ENCODE measurements around the gene UBE2O.

UBE2O gene

GRCh38 chr17:76467809-76468633 lies 15.1 kb upstream of the UBE2O start:
- no peaks in the 10 kb centered on the region for H3F3A ChIP-seq (ENCODE audit: insufficient read depth, low read length)
- TF ChIP-seq EZH2 (IDR thresholded peaks at IDR 0.05; ENCODE audit: borderline replicate concordance, low read length), result no peak
- H3K27ac ChIP-seq (ENCODE audit: low read depth, low read length, poor library complexity, severe bottlenecking), result no peak overlapping the region
- peaks cover 10% of the 10 kb centered on the region for H3K4me1 ChIP-seq (ENCODE audit: insufficient read depth, low read length, severe bottlenecking)
- H3K4me3 ChIP-seq (ENCODE audit: low read depth, low read length, poor library complexity, severe bottlenecking), result no peak overlapping the region
- no peaks in the 10 kb centered on the region for H3K9me3 ChIP-seq (ENCODE audit: low read length)
- H3K79me2 ChIP-seq (ENCODE audit: insufficient read depth, low read length), result no peaks in the 10 kb centered on the region
- no peaks in the 10 kb centered on the region for H3K27me3 ChIP-seq (ENCODE audit: insufficient read depth, low read length)
- H3K36me3 ChIP-seq (ENCODE audit: insufficient read depth, low read length), result peaks cover under 1% of the 10 kb centered on the region; the same call in 1 of the 2 replicates
- H3K9me2 ChIP-seq (ENCODE audit: low read depth, low read length), result no peaks in the 10 kb centered on the region
- no peaks in the 10 kb centered on the region for H4K20me1 ChIP-seq (ENCODE audit: insufficient read depth, low read length)
- H3K4me2 ChIP-seq (ENCODE audit: low read length), result no peak overlapping the region
- no peak overlapping the region for H3K9ac ChIP-seq (ENCODE audit: low read length)
- H2AFZ ChIP-seq (ENCODE audit: low read length), result no peak overlapping the region

GRCh38 chr17:76467366-76467765 lies 14.4 kb upstream of the UBE2O start, which contains the start of gene AANAT:
Gene AANAT (plus strand): TSS chr17:76467603. CDS start chr17:76468747, 1,144 bp downstream.
- no peaks in the 10 kb centered on the region for H3K27me3 ChIP-seq (ENCODE audit: insufficient read depth, low read length)
- no peaks in the 10 kb centered on the region for H3K9me2 ChIP-seq (ENCODE audit: low read depth, low read length)
- no peaks in the 10 kb centered on the region for H3K9me3 ChIP-seq (ENCODE audit: low read length)
- H3K36me3 ChIP-seq (ENCODE audit: insufficient read depth, low read length), result no peaks in the 10 kb centered on the region; the same call in 1 of the 2 replicates
- no peaks in the 10 kb centered on the region for H4K20me1 ChIP-seq (ENCODE audit: insufficient read depth, low read length)
- H3K4me2 ChIP-seq (ENCODE audit: low read length), result no peak within 1 kb of the TSS
- no peak within 1 kb of the TSS for H3K9ac ChIP-seq (ENCODE audit: low read length)
- no peaks in the 10 kb centered on the region for H3K79me2 ChIP-seq (ENCODE audit: insufficient read depth, low read length)
- H3K4me3 ChIP-seq (ENCODE audit: low read depth, low read length, poor library complexity, severe bottlenecking), result no peak within 1 kb of the TSS
- TF ChIP-seq CTCF (IDR thresholded peaks at IDR 0.05; ENCODE audit: low read length) (no peak), EZH2 (IDR thresholded peaks at IDR 0.05; ENCODE audit: borderline replicate concordance, low read length) (no peak)
- no peak within 1 kb of the TSS for H2AFZ ChIP-seq (ENCODE audit: low read length)
- H3K4me1 ChIP-seq (ENCODE audit: insufficient read depth, low read length, severe bottlenecking), result peaks cover 10% of the 10 kb centered on the region
- no peak within 1 kb of the TSS for H3K27ac ChIP-seq (ENCODE audit: low read depth, low read length, poor library complexity, severe bottlenecking)
- H3F3A ChIP-seq (ENCODE audit: insufficient read depth, low read length), result no peaks in the 10 kb centered on the region

GRCh38 chr17:76466775-76467130 lies 13.8 kb upstream of the UBE2O start:
- no peaks in the 10 kb centered on the region for H3F3A ChIP-seq (ENCODE audit: insufficient read depth, low read length)
- H2AFZ ChIP-seq (ENCODE audit: low read length), result no peak overlapping the region
- H3K4me3 ChIP-seq (ENCODE audit: low read depth, low read length, poor library complexity, severe bottlenecking), result no peak overlapping the region
- TF ChIP-seq EZH2 (IDR thresholded peaks at IDR 0.05; ENCODE audit: borderline replicate concordance, low read length) (no peak), CTCF (IDR thresholded peaks at IDR 0.05; ENCODE audit: low read length) (no peak)
- no peaks in the 10 kb centered on the region; the same call in 1 of the 2 replicates for H3K36me3 ChIP-seq (ENCODE audit: insufficient read depth, low read length)
- peaks cover 10% of the 10 kb centered on the region for H3K4me1 ChIP-seq (ENCODE audit: insufficient read depth, low read length, severe bottlenecking)
- no peak overlapping the region for H3K27ac ChIP-seq (ENCODE audit: low read depth, low read length, poor library complexity, severe bottlenecking)
- no peaks in the 10 kb centered on the region for H4K20me1 ChIP-seq (ENCODE audit: insufficient read depth, low read length)
- no peaks in the 10 kb centered on the region for H3K9me2 ChIP-seq (ENCODE audit: low read depth, low read length)
- H3K9me3 ChIP-seq (ENCODE audit: low read length), result no peaks in the 10 kb centered on the region
- no peak overlapping the region for H3K9ac ChIP-seq (ENCODE audit: low read length)
- no peaks in the 10 kb centered on the region for H3K27me3 ChIP-seq (ENCODE audit: insufficient read depth, low read length)
- no peaks in the 10 kb centered on the region for H3K79me2 ChIP-seq (ENCODE audit: insufficient read depth, low read length)
- H3K4me2 ChIP-seq (ENCODE audit: low read length), result no peak overlapping the region

All from OCI-LY1 (cell line).